ENCODE results near the gene LYPD6B.
A peak's percentile ranks its signal among the peaks of the same experiment; 100 is the strongest.
"Not testable (repeated sequence)": the region's sequence is repeated elsewhere in the genome, so short reads cannot be mapped to it uniquely, and the experiment has no call there.

Gene LYPD6B

GRCh38 chr2:149221002-149221401 is 182.5 kb downstream of the LYPD6B start:
- no peak for DNase-seq

DNA sequence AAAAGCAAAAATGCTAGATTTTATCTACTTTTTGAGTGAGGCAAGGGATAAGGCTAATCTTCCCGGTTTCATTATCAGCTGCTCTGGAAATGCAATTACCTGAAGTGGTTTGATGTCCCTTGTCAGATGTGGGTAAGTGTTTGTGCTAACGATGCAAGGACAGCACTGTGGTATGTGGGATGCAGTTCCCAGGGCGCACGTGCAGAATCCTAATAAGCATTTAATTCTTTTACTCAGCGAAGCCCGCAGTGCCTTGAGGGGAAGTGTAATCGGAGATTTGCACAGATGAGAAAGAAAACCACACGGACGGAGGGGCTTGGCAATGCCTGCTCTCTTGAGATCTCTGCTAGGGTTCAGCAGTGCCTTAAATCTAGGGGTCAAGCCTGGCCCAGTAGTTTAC is 183.4 kb downstream of the LYPD6B start:
- DNase-seq, result no peak

GRCh38 chr2:149223472-149224095 is 185.1 kb downstream of the LYPD6B start:
- no peak for DNase-seq

- DNase-seq, result no peak
These were observed 186.0 kb downstream of the LYPD6B start for GRCh38 chr2:149224543-149224942.

DNA sequence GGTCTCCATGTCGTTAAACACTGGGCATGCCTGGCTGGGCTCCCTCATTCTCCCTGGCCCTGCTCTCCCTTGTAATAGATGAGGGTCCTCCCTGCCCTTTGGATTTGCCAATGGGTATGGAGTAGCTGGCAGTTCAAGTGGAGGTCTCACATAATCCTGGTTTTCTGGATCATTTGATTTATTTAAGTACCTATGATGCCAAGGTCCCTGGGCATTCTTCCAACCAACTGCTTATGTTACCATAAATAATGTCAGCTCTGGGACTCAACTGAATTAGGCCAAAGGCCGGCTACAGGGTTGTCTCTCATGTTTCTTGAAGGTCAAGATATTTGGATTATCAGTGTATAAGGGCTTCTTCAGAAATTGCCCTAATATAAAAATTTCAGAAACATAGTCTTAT is 186.9 kb downstream of the LYPD6B start:
- DNase-seq, result peak; percentile 82 to 89

DNA sequence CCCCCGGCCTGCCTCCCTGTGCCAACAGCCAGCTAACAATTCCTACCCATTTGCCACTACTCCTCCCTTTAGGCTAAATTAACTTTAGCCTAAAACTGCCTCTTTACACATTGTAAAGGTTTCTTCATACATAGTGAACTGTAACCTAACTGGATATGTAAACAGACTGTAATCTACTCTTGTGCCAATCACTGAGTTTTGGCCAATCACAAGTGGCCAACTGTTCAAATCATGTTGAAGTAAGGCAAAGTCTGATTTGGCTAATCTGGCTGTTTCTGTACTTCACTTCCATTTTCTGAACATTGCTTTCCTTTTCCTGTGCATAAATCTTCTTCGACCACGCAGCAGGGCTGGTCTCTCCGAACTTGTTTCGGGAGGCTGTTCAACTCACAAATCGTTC is 188.3 kb downstream of the LYPD6B start:
- no peak for DNase-seq

DNA sequence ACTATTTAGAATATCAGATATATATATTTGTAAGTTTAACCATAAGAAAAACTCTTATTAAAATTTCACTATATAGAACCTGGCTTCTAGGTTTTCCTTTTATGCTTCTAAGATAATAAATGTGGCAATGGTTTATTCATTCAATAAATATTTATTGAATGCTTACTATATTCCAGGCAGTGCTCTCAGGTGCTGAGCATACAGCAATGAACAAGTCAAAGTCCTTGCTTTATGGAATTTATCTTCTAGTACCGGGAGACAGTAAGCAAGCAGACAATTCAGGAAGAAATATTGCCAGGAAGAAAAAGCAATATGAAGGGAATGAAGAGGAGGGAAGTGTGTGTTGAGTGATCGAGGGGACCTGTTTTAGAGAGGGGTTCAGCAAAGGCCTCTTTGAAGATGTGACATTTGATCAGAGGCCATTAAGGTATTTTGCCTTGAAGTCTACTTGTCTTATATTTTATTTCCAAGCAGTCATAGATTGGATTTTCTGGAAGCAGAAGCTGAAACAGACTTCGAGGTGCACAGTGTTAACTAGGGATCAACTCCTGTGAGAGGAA is 197.4 kb downstream of the LYPD6B start:
- DNase-seq, result no peak

GRCh38 chr2:149236410-149236809 is 197.9 kb downstream of the LYPD6B start:
- no peak for DNase-seq

DNA sequence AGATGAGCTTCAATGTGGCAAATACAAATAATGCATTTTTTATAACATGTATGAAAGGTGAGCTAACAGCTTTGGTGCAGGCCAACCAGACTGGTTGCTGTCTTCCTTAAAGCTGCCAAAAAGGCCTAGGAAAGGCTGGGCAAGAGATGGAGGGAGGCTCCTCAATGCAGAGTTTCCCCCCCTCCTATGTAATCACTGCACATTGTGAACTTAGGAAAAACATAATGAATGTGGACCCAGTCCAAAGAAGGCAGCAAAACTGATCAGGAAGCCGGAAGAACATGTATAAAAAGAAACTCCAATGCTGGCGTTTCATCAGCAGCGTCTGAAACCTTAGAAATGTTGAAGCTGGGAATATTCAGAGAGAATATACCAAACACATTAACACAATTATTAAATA is 207.7 kb downstream of the LYPD6B start:
- peak; percentile 8 to 13 for DNase-seq

- DNase-seq, result not testable (repeated sequence)
These were observed 212.9 kb downstream of the LYPD6B start for GRCh38 chr2:149251436-149251835.

DNA sequence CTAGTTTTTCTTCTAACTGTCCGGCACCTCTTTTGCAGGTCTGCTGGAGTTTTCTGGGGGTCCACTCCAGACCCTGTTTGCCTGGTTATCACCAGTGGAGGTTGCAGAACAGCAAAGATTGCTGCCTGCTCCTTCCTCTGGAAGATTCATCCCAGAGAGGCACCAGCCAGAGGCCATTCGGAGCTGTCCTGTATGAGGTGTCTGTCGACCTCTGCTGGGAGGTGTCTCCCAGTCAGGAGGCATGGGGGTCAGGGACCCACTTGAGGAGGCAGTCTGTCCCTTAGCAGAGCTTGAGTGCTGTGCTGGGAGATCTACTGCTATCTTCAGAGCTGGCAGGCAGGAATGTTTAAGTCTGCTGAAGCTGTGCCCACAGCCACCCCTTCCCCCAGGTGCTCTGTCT is 218.4 kb downstream of the LYPD6B start:
- DNase-seq, result not testable (repeated sequence)

- peak in 1 of 2 experiments; percentile 23 for DNase-seq
These were observed 220.0 kb downstream of the LYPD6B start for GRCh38 chr2:149258531-149258930.

DNA sequence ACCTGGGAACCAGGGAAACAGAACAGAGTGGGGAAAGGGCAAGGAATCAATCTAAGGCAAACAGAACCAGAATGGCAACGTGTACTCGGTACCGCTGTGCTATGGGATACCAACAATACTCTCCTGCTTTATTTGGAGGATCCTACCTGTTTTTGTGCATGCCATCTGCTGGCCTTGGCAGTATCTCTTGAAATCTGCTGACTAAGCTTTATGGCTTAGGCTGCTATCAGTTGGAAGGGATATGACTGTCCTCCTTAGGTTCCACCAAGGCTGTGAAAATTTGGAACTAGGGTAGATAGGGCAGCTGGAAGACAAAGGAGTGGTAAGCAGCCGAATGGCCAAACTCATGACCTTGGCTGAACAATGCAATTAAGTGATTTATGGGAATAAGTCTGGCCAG is 220.6 kb downstream of the LYPD6B start:
- no peak for DNase-seq

DNA sequence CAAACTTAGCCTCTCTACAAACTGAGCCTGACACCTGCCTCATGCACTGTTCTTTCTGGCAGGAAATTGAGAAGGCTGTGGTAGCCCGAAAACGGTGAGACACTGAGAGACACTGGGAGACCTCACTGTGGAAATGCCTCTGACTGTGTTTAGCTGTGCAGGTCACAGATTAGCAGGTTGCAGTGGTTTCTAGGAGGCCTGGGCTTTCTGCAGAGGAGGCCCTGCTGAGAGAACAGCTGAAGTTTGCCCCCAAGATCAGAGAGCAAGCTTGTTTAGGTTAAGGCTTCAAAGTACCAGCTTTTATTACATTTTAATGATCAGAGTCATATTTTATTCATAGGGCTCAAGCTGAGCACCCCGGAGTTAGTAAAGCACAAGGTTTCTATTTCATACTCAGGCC is 223.2 kb downstream of the LYPD6B start:
- no peak for DNase-seq
